Fibroblast of lung (primary cell): ENCODE results near the gene GRM8.

Source experiments
- CTCF ChIP-seq, 2 donors: IDR thresholded peaks in 1 of 2; conservative IDR thresholded peaks in 1 of 2; 1 replicate in 1 of 2; 2 replicates in 1 of 2; pipeline ENCODE4 v1.5.1; 2011 to 2012; ENCODE audit warnings: low read length in 2 of 2, control low read depth in 1 of 2, inconsistent platforms in 1 of 2, low read depth in 1 of 2, mild to moderate bottlenecking in 1 of 2
- EZH2 ChIP-seq: IDR thresholded peaks from 2 replicates; pipeline ENCODE4 v1.5.1; 2012; ENCODE audit warnings: low read length, control low read depth, mild to moderate bottlenecking; ENCODE audit errors: missing control alignments

GRCh38 chr7:127290801-127291361 is 38.1 kb upstream of the GRM8 start:
- no peak for TF ChIP-seq CTCF (conservative IDR thresholded peaks at IDR 0.05 in 1 of 2, IDR thresholded peaks at IDR 0.05 in 1 of 2; ENCODE audit: low read depth in 1 of 2, low read length in 2 of 2)
- TF ChIP-seq EZH2 = no peak
